ENCODE results near the gene GALNT10.

The GALNT10 gene

GRCh38 chr5:154377754-154378533 is 187.4 kb downstream of the GALNT10 start:
- DNase-seq (ENCODE audit: low read depth in 3 of 3) = no peak

- no peak for DNase-seq (ENCODE audit: low read depth in 3 of 3)
Observed at GRCh38 chr5:154380263-154380662, 189.7 kb downstream of the GALNT10 start.

GRCh38 chr5:154384480-154385235 is 194.1 kb downstream of the GALNT10 start:
- DNase-seq (ENCODE audit: low read depth in 3 of 3) = no peak

DNA sequence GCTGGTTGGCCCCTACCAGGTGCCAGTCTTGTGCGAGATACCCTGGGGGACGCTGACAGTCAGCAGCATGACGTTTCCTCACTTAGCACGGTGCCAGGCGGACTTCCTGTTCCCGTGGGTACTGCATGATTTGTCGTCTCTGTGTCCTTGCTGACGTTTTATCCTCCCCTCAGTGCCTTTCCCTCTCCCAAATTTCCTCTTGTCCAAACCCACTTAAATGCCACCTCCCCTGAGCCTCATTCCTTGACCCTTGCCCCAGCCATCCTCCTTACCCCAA is 194.6 kb downstream of the GALNT10 start:
- no peak for DNase-seq (ENCODE audit: low read depth in 3 of 3)

- DNase-seq (ENCODE audit: low read depth in 3 of 3) = no peak
Observed at GRCh38 chr5:154386952-154387629, 196.6 kb downstream of the GALNT10 start.

GRCh38 chr5:154388842-154389241 is 198.3 kb downstream of the GALNT10 start:
- no peak for DNase-seq (ENCODE audit: low read depth in 3 of 3)

GRCh38 chr5:154390096-154390495 is 199.6 kb downstream of the GALNT10 start:
- no peak for DNase-seq (ENCODE audit: low read depth in 3 of 3)

- DNase-seq (ENCODE audit: low read depth in 3 of 3) = no peak
Observed at GRCh38 chr5:154390746-154391359, 200.3 kb downstream of the GALNT10 start.

- DNase-seq (ENCODE audit: low read depth in 3 of 3) = no peak
Observed at GRCh38 chr5:154391788-154392187, 201.3 kb downstream of the GALNT10 start.

- DNase-seq (ENCODE audit: low read depth in 3 of 3) = no peak
Observed at GRCh38 chr5:154393850-154394249, 203.3 kb downstream of the GALNT10 start.

DNA sequence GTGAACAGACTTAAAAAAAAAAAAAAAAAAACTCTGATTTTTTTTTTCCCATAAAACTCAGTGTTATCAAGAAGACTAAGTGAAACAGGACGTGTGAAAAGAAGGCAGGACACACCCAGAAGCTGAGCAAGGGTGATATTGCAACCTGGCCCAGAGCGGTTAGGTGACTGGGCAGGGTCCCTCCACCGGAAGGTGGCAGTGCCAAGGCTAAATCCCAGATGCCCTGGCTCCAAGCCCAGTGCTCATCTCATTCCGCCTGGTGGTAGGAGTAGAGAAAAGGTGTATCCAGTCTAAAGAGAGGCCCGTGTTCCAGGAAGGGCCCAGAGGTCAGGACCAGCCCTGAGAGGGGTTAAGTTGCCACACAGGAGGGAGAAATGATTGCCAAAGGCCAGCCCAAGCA is 203.8 kb downstream of the GALNT10 start:
- DNase-seq (ENCODE audit: low read depth in 3 of 3) = no peak

GRCh38 chr5:154395407-154396106 is 205.0 kb downstream of the GALNT10 start:
- DNase-seq (ENCODE audit: low read depth in 3 of 3) = no peak

DNA sequence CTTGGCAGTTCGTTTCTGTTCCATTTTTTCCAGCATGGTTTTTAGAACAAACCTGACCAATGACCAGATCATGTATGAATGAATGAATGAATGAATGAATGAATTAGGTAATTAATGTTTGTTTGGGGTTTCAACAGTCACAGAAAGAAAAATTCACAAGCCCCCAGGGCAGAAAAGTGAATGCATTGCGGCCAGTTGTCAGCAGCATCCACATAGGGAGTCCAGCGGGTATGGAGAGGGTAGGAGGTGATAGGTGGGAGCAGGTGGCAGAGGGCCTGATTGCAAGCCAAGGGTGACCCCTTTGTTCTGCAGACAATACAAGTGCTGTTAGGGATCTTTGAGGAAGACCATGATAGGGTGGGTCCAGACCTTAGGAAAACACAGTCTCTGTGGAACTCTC is 205.6 kb downstream of the GALNT10 start:
- DNase-seq (ENCODE audit: low read depth in 3 of 3) = no peak

- no peak for DNase-seq (ENCODE audit: low read depth in 3 of 3)
Observed at GRCh38 chr5:154397652-154398406, 207.3 kb downstream of the GALNT10 start.

DNA sequence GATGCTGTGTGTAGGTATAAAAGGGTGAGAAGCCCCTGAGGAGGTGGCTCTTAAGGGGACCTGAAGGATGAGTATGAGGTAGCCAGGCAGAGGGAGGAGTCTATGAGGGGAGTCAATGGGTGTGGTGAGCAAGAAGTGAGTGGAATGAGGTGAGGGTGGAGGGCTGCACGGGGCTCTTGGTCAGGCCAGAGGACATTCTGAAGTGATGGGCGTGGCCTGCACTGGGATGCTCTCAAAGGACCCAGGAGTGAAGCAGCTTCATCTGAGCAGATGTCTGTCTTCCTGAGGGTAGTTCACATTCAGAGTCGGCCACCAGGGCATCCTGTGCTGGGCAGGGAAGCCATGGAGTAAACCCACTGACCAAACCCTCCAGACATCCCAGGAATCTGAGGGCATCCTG is 210.1 kb downstream of the GALNT10 start:
- no peak for DNase-seq (ENCODE audit: low read depth in 3 of 3)

- no peak for DNase-seq (ENCODE audit: low read depth in 3 of 3)
Observed at GRCh38 chr5:154401355-154401754, 210.8 kb downstream of the GALNT10 start.

- no peak for DNase-seq (ENCODE audit: low read depth in 3 of 3)
Observed at GRCh38 chr5:154401931-154402330, 211.4 kb downstream of the GALNT10 start.

GRCh38 chr5:154402611-154403010 is 212.1 kb downstream of the GALNT10 start:
- no peak for DNase-seq (ENCODE audit: low read depth in 3 of 3)

- DNase-seq (ENCODE audit: low read depth in 3 of 3) = no peak
Observed at GRCh38 chr5:154403234-154403633, 212.7 kb downstream of the GALNT10 start.

DNA sequence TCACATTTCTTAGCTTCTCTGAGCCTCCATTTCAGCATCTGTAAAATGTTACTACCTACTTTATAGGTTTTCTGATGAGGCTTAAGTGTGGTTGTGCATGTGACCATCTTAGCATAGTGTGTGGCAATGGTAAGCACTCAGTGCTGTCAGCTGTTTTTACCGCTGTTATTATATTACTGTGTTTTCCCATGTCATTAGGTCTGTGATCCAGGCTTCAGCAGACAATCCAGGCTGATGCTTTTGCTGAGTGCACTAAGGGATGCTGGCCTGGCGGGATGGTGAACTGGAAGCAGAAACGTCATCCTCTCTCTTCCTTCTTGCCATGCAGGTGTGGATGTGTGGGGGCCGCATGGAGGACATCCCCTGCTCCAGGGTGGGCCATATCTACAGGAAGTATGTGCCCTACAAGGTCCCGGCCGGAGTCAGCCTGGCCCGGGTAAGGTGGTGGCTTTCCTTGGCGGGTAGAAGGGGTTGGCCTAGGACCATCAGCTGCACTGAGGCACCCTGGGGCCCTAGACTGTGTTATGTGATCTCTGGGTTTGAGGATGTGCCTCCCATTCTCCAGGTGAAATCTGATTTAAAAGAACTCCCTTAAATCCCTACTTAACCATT is 213.3 kb downstream of the GALNT10 start:
- no peak for DNase-seq (ENCODE audit: low read depth in 3 of 3)
